A673 (cell line): Measurements from ENCODE around the gene C19orf44.

Source experiments
- EZH2 ChIP-seq: fragments of 200-600 bp; sonication (generic); IDR thresholded peaks from 2 replicates; pipeline ENCODE4 v1.6.1; 2017; ENCODE audit warnings: borderline replicate concordance, low read depth, mild to moderate bottlenecking, mixed read lengths, antibody characterized with exemption, low read length; ENCODE audit not compliant: poor library complexity, severe bottlenecking
- TF ChIP-seq, protein P1 (sequence below): fragments of 300-800, 200-600 bp; sonication (generic); conservative IDR thresholded peaks from 2 replicates; pipeline ENCODE4 v1.5.1; 2017; ENCODE audit warnings: low read depth, mild to moderate bottlenecking, antibody characterized with exemption, low read length, moderate library complexity, mixed read lengths

DNA sequence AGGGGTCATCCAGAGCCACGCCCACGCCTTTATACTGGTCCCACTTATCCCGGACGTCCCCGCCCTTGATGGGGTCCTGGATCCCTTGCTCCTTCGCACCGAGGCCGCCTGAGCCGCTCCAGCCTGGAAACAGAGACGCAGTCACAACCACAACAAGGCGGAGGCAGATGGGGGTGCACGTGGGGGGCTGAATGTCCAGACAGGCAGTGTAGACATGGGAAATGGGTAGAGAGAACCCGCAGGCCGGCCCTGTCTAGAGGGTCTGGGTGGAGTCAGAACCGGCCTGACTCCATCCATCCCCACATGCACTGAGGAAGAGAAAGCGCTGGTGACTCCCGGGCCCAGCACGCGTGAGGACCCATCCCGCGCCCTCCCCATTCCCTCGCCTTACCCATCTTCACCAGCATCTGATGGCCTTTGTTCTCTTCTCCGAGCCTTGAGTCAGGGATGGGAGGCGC, 23.1 kb downstream of the C19orf44 start:
- TF ChIP-seq, protein P1, sequence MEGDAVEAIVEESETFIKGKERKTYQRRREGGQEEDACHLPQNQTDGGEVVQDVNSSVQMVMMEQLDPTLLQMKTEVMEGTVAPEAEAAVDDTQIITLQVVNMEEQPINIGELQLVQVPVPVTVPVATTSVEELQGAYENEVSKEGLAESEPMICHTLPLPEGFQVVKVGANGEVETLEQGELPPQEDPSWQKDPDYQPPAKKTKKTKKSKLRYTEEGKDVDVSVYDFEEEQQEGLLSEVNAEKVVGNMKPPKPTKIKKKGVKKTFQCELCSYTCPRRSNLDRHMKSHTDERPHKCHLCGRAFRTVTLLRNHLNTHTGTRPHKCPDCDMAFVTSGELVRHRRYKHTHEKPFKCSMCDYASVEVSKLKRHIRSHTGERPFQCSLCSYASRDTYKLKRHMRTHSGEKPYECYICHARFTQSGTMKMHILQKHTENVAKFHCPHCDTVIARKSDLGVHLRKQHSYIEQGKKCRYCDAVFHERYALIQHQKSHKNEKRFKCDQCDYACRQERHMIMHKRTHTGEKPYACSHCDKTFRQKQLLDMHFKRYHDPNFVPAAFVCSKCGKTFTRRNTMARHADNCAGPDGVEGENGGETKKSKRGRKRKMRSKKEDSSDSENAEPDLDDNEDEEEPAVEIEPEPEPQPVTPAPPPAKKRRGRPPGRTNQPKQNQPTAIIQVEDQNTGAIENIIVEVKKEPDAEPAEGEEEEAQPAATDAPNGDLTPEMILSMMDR, result no peak
- TF ChIP-seq EZH2, result no peak
